Measurements from ENCODE around the gene CNPY2. TPM values are rescaled to one million over a fixed set of nuclear protein-coding genes. Genes with fewer than 3 reads are reported as not detected.

Gene CNPY2
- total RNA-seq, 1 experiment from 2014 or later: 193 TPM

DNA sequence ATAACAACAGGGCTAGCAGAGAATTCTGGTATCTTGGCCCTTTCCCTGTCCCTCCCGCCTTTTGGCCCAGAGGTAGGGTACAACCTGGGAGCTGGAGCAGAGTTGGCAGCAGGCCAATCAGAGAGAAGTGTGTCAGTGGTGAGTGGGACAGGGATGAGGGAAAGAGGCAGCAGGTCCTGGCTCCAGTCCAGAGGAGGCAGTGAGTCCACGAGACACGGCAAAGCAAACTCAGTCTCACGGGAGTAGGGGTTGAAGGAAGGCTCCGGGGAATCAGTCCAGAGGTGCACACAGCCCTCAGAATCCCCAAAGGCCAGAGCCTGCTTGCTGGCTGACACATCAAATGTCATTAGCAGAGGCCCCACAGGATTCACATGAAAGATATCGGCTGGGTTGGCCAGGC is 10.7 kb upstream of the CNPY2 start (continued):
- TF ChIP-seq FOXP4 (CRISPR knock-in tag; IDR thresholded peaks at IDR 0.05): no peak

- Mint-ChIP-seq H3K27ac (no peak overlapping the region), H3K4me3 (no peak overlapping the region), H3K9me3 (no peaks in the 10 kb centered on the region), H3K27me3 (ENCODE audit: low read depth) (no peaks in the 10 kb centered on the region), H3K36me3 (peaks cover 39% of the 10 kb centered on the region), H3K4me1 (no peaks in the 10 kb centered on the region)
- DNase-seq (ENCODE audit: low spot score) (no peak), ATAC-seq (no peak)
- TF ChIP-seq FOXK1 (CRISPR knock-in tag; IDR thresholded peaks at IDR 0.05): no peak
- TF ChIP-seq, protein P1, sequence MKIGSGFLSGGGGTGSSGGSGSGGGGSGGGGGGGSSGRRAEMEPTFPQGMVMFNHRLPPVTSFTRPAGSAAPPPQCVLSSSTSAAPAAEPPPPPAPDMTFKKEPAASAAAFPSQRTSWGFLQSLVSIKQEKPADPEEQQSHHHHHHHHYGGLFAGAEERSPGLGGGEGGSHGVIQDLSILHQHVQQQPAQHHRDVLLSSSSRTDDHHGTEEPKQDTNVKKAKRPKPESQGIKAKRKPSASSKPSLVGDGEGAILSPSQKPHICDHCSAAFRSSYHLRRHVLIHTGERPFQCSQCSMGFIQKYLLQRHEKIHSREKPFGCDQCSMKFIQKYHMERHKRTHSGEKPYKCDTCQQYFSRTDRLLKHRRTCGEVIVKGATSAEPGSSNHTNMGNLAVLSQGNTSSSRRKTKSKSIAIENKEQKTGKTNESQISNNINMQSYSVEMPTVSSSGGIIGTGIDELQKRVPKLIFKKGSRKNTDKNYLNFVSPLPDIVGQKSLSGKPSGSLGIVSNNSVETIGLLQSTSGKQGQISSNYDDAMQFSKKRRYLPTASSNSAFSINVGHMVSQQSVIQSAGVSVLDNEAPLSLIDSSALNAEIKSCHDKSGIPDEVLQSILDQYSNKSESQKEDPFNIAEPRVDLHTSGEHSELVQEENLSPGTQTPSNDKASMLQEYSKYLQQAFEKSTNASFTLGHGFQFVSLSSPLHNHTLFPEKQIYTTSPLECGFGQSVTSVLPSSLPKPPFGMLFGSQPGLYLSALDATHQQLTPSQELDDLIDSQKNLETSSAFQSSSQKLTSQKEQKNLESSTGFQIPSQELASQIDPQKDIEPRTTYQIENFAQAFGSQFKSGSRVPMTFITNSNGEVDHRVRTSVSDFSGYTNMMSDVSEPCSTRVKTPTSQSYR (CRISPR knock-in tag; IDR thresholded peaks at IDR 0.05): no peak
- TF ChIP-seq NFE2L1 (CRISPR knock-in tag; IDR thresholded peaks at IDR 0.05): no peak
- no peak for TF ChIP-seq JAZF1 (CRISPR knock-in tag; IDR thresholded peaks at IDR 0.05)
- TF ChIP-seq, protein P2, sequence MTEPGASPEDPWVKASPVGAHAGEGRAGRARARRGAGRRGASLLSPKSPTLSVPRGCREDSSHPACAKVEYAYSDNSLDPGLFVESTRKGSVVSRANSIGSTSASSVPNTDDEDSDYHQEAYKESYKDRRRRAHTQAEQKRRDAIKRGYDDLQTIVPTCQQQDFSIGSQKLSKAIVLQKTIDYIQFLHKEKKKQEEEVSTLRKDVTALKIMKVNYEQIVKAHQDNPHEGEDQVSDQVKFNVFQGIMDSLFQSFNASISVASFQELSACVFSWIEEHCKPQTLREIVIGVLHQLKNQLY (CRISPR knock-in tag; IDR thresholded peaks at IDR 0.05): no peak
- no peak for TF ChIP-seq ZBTB21 (CRISPR knock-in tag; IDR thresholded peaks at IDR 0.05; ENCODE audit: borderline replicate concordance)
- TF ChIP-seq ZNF416 (CRISPR knock-in tag; IDR thresholded peaks at IDR 0.05): no peak
- TF ChIP-seq, protein P3, sequence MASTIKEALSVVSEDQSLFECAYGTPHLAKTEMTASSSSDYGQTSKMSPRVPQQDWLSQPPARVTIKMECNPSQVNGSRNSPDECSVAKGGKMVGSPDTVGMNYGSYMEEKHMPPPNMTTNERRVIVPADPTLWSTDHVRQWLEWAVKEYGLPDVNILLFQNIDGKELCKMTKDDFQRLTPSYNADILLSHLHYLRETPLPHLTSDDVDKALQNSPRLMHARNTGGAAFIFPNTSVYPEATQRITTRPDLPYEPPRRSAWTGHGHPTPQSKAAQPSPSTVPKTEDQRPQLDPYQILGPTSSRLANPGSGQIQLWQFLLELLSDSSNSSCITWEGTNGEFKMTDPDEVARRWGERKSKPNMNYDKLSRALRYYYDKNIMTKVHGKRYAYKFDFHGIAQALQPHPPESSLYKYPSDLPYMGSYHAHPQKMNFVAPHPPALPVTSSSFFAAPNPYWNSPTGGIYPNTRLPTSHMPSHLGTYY (CRISPR knock-in tag; IDR thresholded peaks at IDR 0.05): no peak
- no peak for TF ChIP-seq NR3C1 (CRISPR knock-in tag; conservative IDR thresholded peaks at IDR 0.05; ENCODE audit: low read depth)
- TF ChIP-seq KAT7 (CRISPR knock-in tag; IDR thresholded peaks at IDR 0.05; ENCODE audit: borderline replicate concordance): no peak
- no peak for TF ChIP-seq PRDM15 (CRISPR knock-in tag; IDR thresholded peaks at IDR 0.05)
- no peak for TF ChIP-seq E2F1 (CRISPR knock-in tag; IDR thresholded peaks at IDR 0.05)
- ChIA-PET POLR2A (no interaction called here), CTCF (no interaction called here)
Measured at GRCh38 chr12:56326126-56326525, 10.3 kb upstream of the CNPY2 start.

Data from WTC11 (cell line).